MM.1S (cell line): ENCODE data around the gene SLC35G1.

Experiments
- DNase-seq: peaks from one replicate; pipeline ENCODE4 v3.0.0-alpha.2; 2015
- H2AFZ ChIP-seq: fragments of 300-600 bp; sonication (generic); 2 replicates; pipeline ENCODE4 v1.6.0; 2016; ENCODE audit warnings: antibody characterized with exemption, low read length
- H3F3A ChIP-seq: fragments of 300-600 bp; sonication (generic); 2 replicates; pipeline ENCODE4 v1.6.1; 2016; ENCODE audit warnings: mild to moderate bottlenecking, antibody characterized with exemption, low read length, moderate library complexity, mixed read lengths; ENCODE audit not compliant: insufficient read depth
- H3K27ac ChIP-seq: fragments of 300-600 bp; sonication (generic); 2 replicates; pipeline ENCODE4 v1.5.1; 2016; ENCODE audit warnings: mild to moderate bottlenecking, low read length
- H3K27me3 ChIP-seq: fragments of 300-600 bp; sonication (generic); replicated peaks from 2 replicates; pipeline ENCODE4 v1.6.0; 2016; ENCODE audit warnings: low read length; ENCODE audit not compliant: insufficient read depth
- H3K36me3 ChIP-seq: fragments of 300-600 bp; sonication (generic); replicated peaks from 2 replicates; pipeline ENCODE4 v1.6.1; 2016; ENCODE audit warnings: mild to moderate bottlenecking, low read length, mixed read lengths; ENCODE audit not compliant: insufficient read depth
- H3K4me1 ChIP-seq: fragments of 300-600 bp; sonication (generic); 2 replicates; pipeline ENCODE4 v1.6.1; 2016; ENCODE audit warnings: low read length, mixed read lengths
- H3K4me2 ChIP-seq: fragments of 300-600 bp; sonication (generic); 2 replicates; pipeline ENCODE4 v1.6.0; 2016; ENCODE audit warnings: low read depth, low read length
- H3K4me3 ChIP-seq: fragments of 300-600 bp; sonication (generic); 2 replicates; pipeline ENCODE4 v1.5.1; 2016; ENCODE audit warnings: low read length, mixed read lengths
- H3K79me2 ChIP-seq: fragments of 300-600 bp; sonication (generic); 2 replicates; pipeline ENCODE4 v1.6.1; 2016; ENCODE audit warnings: mixed run types, low read length, mixed read lengths
- H3K9ac ChIP-seq: fragments of 300-600 bp; sonication (generic); 2 replicates; pipeline ENCODE4 v1.6.1; 2016; ENCODE audit warnings: low read length, mixed read lengths
- H3K9me2 ChIP-seq: fragments of 300-600 bp; sonication (generic); replicated peaks from 2 replicates; pipeline ENCODE4 v1.6.1; 2016; ENCODE audit warnings: mild to moderate bottlenecking, low read length, mixed read lengths; ENCODE audit not compliant: insufficient read depth
- H3K9me3 ChIP-seq: fragments of 300-600 bp; sonication (generic); replicated peaks from 2 replicates; pipeline ENCODE4 v1.6.1; 2016; ENCODE audit warnings: mild to moderate bottlenecking, low read length, mixed read lengths; ENCODE audit not compliant: insufficient read depth
- H4K20me1 ChIP-seq: fragments of 300-600 bp; sonication (generic); 2 replicates; pipeline ENCODE4 v1.6.1; 2016; ENCODE audit warnings: mild to moderate bottlenecking, low read length, moderate library complexity, mixed read lengths; ENCODE audit not compliant: insufficient read depth
- CTCF ChIP-seq: fragments of 300-600 bp; sonication (generic); IDR thresholded peaks from 2 replicates; pipeline ENCODE4 v1.5.1; 2016; ENCODE audit warnings: antibody characterized with exemption, low read length, mixed read lengths
- EZH2 ChIP-seq: fragments of 300-600 bp; sonication (generic); optimal IDR thresholded peaks from 2 replicates; pipeline ENCODE3; 2017; ENCODE audit warnings: low read depth, mild to moderate bottlenecking, antibody characterized with exemption, low read length, mixed read lengths
- EZH2phosphoT487 ChIP-seq: fragments of 300-600 bp; sonication (generic); IDR thresholded peaks from 2 replicates; pipeline ENCODE4 v1.6.1; 2018; ENCODE audit warnings: antibody characterized with exemption, low read length

The SLC35G1 gene

GRCh38 chr10:93854975-93855374 lies 38.8 kb upstream of the SLC35G1 start:
- TF ChIP-seq CTCF (no peak), EZH2 (no peak), EZH2phosphoT487 (no peak)

GRCh38 chr10:93856349-93857145 lies 37.2 kb upstream of the SLC35G1 start:
- Histone ChIP-seq H3F3A (peaks cover 5% of the 10 kb centered on the region; the same call in 1 of the 2 replicates), H3K79me2 (no peaks in the 10 kb centered on the region), H3K9ac (no peak overlapping the region), H3K4me3 (no peak overlapping the region), H3K9me2 (no peaks in the 10 kb centered on the region), H4K20me1 (no peaks in the 10 kb centered on the region), H3K27me3 (no peaks in the 10 kb centered on the region), H3K9me3 (no peaks in the 10 kb centered on the region), H2AFZ (no peak overlapping the region), H3K4me2 (no peak overlapping the region), H3K4me1 (peaks cover 16% of the 10 kb centered on the region), H3K36me3 (no peaks in the 10 kb centered on the region), H3K27ac (no peak overlapping the region)
- DNase-seq = no peak
- no peak for TF ChIP-seq EZH2
- no peak for TF ChIP-seq EZH2phosphoT487
- TF ChIP-seq CTCF = no peak

More at GRCh38 chr10:93854975-93855374, 38.8 kb upstream of the SLC35G1 start:
- H3K4me3 ChIP-seq = no peak overlapping the region
- H3K79me2 ChIP-seq = no peaks in the 10 kb centered on the region
- H4K20me1 ChIP-seq = no peaks in the 10 kb centered on the region
- H3K27ac ChIP-seq = no peak overlapping the region
- no peak overlapping the region for H2AFZ ChIP-seq
- no peak overlapping the region for H3K4me2 ChIP-seq
- H3K27me3 ChIP-seq = no peaks in the 10 kb centered on the region
- H3K9me2 ChIP-seq = no peaks in the 10 kb centered on the region
- no peak for DNase-seq
- H3K4me1 ChIP-seq = peaks cover 26% of the 10 kb centered on the region
- peaks cover 5% of the 10 kb centered on the region; the same call in 1 of the 2 replicates for H3F3A ChIP-seq
- H3K9ac ChIP-seq = no peak overlapping the region
- no peaks in the 10 kb centered on the region for H3K36me3 ChIP-seq
- no peaks in the 10 kb centered on the region for H3K9me3 ChIP-seq

GRCh38 chr10:93859049-93859655 lies 34.6 kb upstream of the SLC35G1 start:
- Histone ChIP-seq H3K9ac (no peak overlapping the region), H2AFZ (no peak overlapping the region), H3K9me3 (no peaks in the 10 kb centered on the region), H3K27me3 (no peaks in the 10 kb centered on the region), H3K27ac (no peak overlapping the region), H3K9me2 (no peaks in the 10 kb centered on the region), H3F3A (no peaks in the 10 kb centered on the region), H4K20me1 (no peaks in the 10 kb centered on the region), H3K4me1 (no peaks in the 10 kb centered on the region), H3K79me2 (no peaks in the 10 kb centered on the region), H3K4me2 (no peak overlapping the region), H3K4me3 (no peak overlapping the region), H3K36me3 (no peaks in the 10 kb centered on the region)
- no peak for DNase-seq
- TF ChIP-seq EZH2phosphoT487 (no peak), EZH2 (no peak), CTCF (peak; percentile 55)
